Adrenal gland (tissue), 5 donors: ENCODE data around the gene CNTNAP2.

Experiments used
- CTCF ChIP-seq, 6 experiments: fragments of 450-650 bp in 4 of 6; fragments of 200-600 bp in 2 of 6; sonication (generic) in 1 of 6; IDR thresholded peaks; 1 replicate in 5 of 6; 2 replicates in 1 of 6; pipeline versions ENCODE4 v1.5.1 to v1.8.0; 2016 to 2021; ENCODE audit warnings: antibody characterized with exemption in 6 of 6, mild to moderate bottlenecking in 2 of 6, moderate library complexity in 1 of 6
- POLR2A ChIP-seq, 2 donors: fragments of 450-650 bp; IDR thresholded peaks; one replicate each; pipeline ENCODE4 v1.6.1; 2017; ENCODE audit warnings: antibody characterized with exemption in 2 of 2, mild to moderate bottlenecking in 2 of 2, moderate library complexity in 1 of 2
- donor health status: DM: no; HTN: no; CAD: no.

- TF ChIP-seq CTCF (IDR thresholded peaks at IDR 0.05) (no peak), POLR2A (IDR thresholded peaks at IDR 0.05) (no peak)
These were observed 932.3 kb downstream of the CNTNAP2 start for GRCh38 chr7:147048864-147049263.
